ENCODE measurements around the gene NDUFB1. TPM values are rescaled to one million over a fixed set of nuclear protein-coding genes. Genes with fewer than 3 reads are reported as not detected.

The NDUFB1 gene
- total RNA-seq, 1 donor from 2014 or later: 625 TPM

GRCh38 chr14:92134456-92134855 lies 12.9 kb upstream of the NDUFB1 start:
- Histone ChIP-seq H3K27me3 (ENCODE audit: low read depth) (no peaks in the 10 kb centered on the region), H3K4me1 (peaks cover 4% of the 10 kb centered on the region), H3K4me3 (no peak overlapping the region), H3K27ac (replicated peaks) (no peak overlapping the region), H3K9me3 (replicated peaks) (no peaks in the 10 kb centered on the region), H3K36me3 (peaks cover 94% of the 10 kb centered on the region)
- DNase-seq: no peak
- intact Hi-C loops (cut with micrococcal nuclease): loop anchor here (10.0 kb wide), 1 partner anchor 550 kb away; no protein-coding TSS in a partner anchor
- no peak for TF ChIP-seq CTCF (IDR thresholded peaks at IDR 0.05; ENCODE audit: borderline replicate concordance)

GRCh38 chr14:92122761-92123160 lies 1.3 kb upstream of the NDUFB1 start:
- no peak for DNase-seq
- Histone ChIP-seq H3K36me3 (peaks cover 32% of the 10 kb centered on the region), H3K4me1 (peaks cover 74% of the 10 kb centered on the region), H3K27ac (replicated peaks) (peak overlapping the region; percentile 99), H3K27me3 (ENCODE audit: low read depth) (no peaks in the 10 kb centered on the region), H3K9me3 (replicated peaks) (no peaks in the 10 kb centered on the region), H3K4me3 (peak overlapping the region; percentile 97)
- no peak for TF ChIP-seq CTCF (IDR thresholded peaks at IDR 0.05; ENCODE audit: borderline replicate concordance)
- intact Hi-C loops (cut with micrococcal nuclease): no loop called here

GRCh38 chr14:92122351-92122677 lies 808 bp upstream of the NDUFB1 start:
- H3K27me3 ChIP-seq (ENCODE audit: low read depth): no peaks in the 10 kb centered on the region
- H3K27ac ChIP-seq (replicated peaks): peak overlapping the region; percentile 99
- TF ChIP-seq CTCF (IDR thresholded peaks at IDR 0.05; ENCODE audit: borderline replicate concordance): no peak
- DNase-seq: no peak
- intact Hi-C loops (cut with micrococcal nuclease): no loop called here
- H3K9me3 ChIP-seq (replicated peaks): no peaks in the 10 kb centered on the region
- peaks cover 79% of the 10 kb centered on the region for H3K4me1 ChIP-seq
- peaks cover 32% of the 10 kb centered on the region for H3K36me3 ChIP-seq
- peak overlapping the region; percentile 97 for H3K4me3 ChIP-seq

- H3K36me3 ChIP-seq: peaks cover 33% of the 10 kb centered on the region
- peak overlapping the region; percentile 99 for H3K27ac ChIP-seq (replicated peaks)
- intact Hi-C loops (cut with micrococcal nuclease): no loop called here
- DNase-seq: peak; percentile 64
- H3K4me1 ChIP-seq: peaks cover 87% of the 10 kb centered on the region
- no peak for TF ChIP-seq CTCF (IDR thresholded peaks at IDR 0.05; ENCODE audit: borderline replicate concordance)
- H3K27me3 ChIP-seq (ENCODE audit: low read depth): no peaks in the 10 kb centered on the region
- peak overlapping the region; percentile 97 for H3K4me3 ChIP-seq
- H3K9me3 ChIP-seq (replicated peaks): no peaks in the 10 kb centered on the region
Observed at GRCh38 chr14:92121207-92121669, 268 bp downstream of the NDUFB1 start.

GRCh38 chr14:92109490-92109889 lies 12.0 kb downstream of the NDUFB1 start:
- intact Hi-C loops (cut with micrococcal nuclease): no loop called here
- H3K4me1 ChIP-seq: peaks cover 37% of the 10 kb centered on the region

More at GRCh38 chr14:92109490-92109889, 12.0 kb downstream of the NDUFB1 start:
- H3K27me3 ChIP-seq (ENCODE audit: low read depth): no peaks in the 10 kb centered on the region
- TF ChIP-seq CTCF (IDR thresholded peaks at IDR 0.05; ENCODE audit: borderline replicate concordance): no peak
- H3K9me3 ChIP-seq (replicated peaks): no peaks in the 10 kb centered on the region
- no peak overlapping the region for H3K4me3 ChIP-seq
- no peak for DNase-seq
- no peak overlapping the region for H3K27ac ChIP-seq (replicated peaks)
- peaks cover under 1% of the 10 kb centered on the region for H3K36me3 ChIP-seq

All from left ventricle myocardium inferior (tissue), 1 donor.